AG09319 (cell line): ENCODE data around the gene BMPER.

ENCODE experiments used
- DNase-seq: peaks from one replicate; pipeline ENCODE4 v3.0.0-alpha.2; 2010; ENCODE audit warnings: low read depth; ENCODE audit errors: extremely low read depth
- CTCF ChIP-seq: IDR thresholded peaks from 2 replicates; pipeline ENCODE4 v1.5.1; 2011; ENCODE audit warnings: low read depth, mild to moderate bottlenecking, inconsistent platforms, low read length, moderate library complexity

Gene BMPER

GRCh38 chr7:34013421-34013820 is 108.1 kb downstream of the BMPER start:
- no peak for TF ChIP-seq CTCF
- no peak for DNase-seq

- no peak for TF ChIP-seq CTCF
Observed at GRCh38 chr7:34015651-34016050, 110.3 kb downstream of the BMPER start.

GRCh38 chr7:34016876-34017275 is 111.5 kb downstream of the BMPER start:
- no peak for TF ChIP-seq CTCF
- no peak for DNase-seq

More at GRCh38 chr7:34015651-34016050, 110.3 kb downstream of the BMPER start:
- no peak for DNase-seq

- no peak for DNase-seq
- TF ChIP-seq CTCF: no peak
Observed at GRCh38 chr7:34019301-34019790, 114.0 kb downstream of the BMPER start.

GRCh38 chr7:34022626-34023025 is 117.3 kb downstream of the BMPER start:
- no peak for DNase-seq
- no peak for TF ChIP-seq CTCF

- DNase-seq: no peak
- TF ChIP-seq CTCF: no peak
Observed at GRCh38 chr7:34025600-34025999, 120.3 kb downstream of the BMPER start.

GRCh38 chr7:34026481-34027190 is 121.3 kb downstream of the BMPER start:
- TF ChIP-seq CTCF: no peak
- no peak for DNase-seq
